A549 (cell line): ENCODE measurements around the gene TUBGCP2. TPM values are rescaled to one million over a fixed set of nuclear protein-coding genes. Genes with fewer than 3 reads are reported as not detected.

ENCODE experiments used
- ATAC-seq, 2 experiments: fragments of 200-7000 bp in 1 of 2; fragments of >200 bp in 1 of 2; cut with Nextera tagmentation in 1 of 2; cut with Tn5 transposase in 1 of 2; 3 replicates each; pipeline versions ENCODE4 v1.8.0 to v1.9.1; 2018 to 2020; ENCODE audit warnings: mild to moderate bottlenecking in 1 of 2, moderate library complexity in 1 of 2
- CTCF ChIA-PET: fragments of 300-600 bp; sonication (Branson Sonifier 250); formaldehyde crosslinking; extraction: SDS; loops from one replicate; lab custom pipeline; 2021; ENCODE audit warnings: antibody characterized with exemption, inconsistent platforms; lab: Yijun Ruan, JAX
- POLR2A ChIA-PET: fragments of 350-600 bp; formaldehyde crosslinking; extraction: SDS; loops from one replicate; lab custom pipeline; 2021; ENCODE audit warnings: antibody characterized with exemption, inconsistent platforms; lab: Yijun Ruan, JAX
- DNase-seq, 2 experiments: peaks; one replicate each; pipeline versions ENCODE4 v3.0.0 to v3.0.0-alpha.2; 2011 to 2016; ENCODE audit warnings: low read depth in 1 of 2, low spot score in 1 of 2
- FAIRE-seq: peaks from 2 replicates; lab custom pipeline; 2011; peaks lifted over from hg19 to GRCh38; lab: Jason Lieb, UNC
- H3K27ac ChIP-seq, 2 experiments: fragments of >200 bp; sonication (Bioruptor Twin); formaldehyde crosslinking; 3 replicates each; pipeline ENCODE4 v1.5.1; 2016 to 2017
- H3K4me1 ChIP-seq: fragments of >200 bp; sonication (Bioruptor Twin); formaldehyde crosslinking; 3 replicates; pipeline ENCODE4 v1.6.1; 2016
- H3K4me2 ChIP-seq: fragments of >200 bp; sonication (Bioruptor Twin); formaldehyde crosslinking; 3 replicates; pipeline ENCODE4 v1.6.1; 2016
- H3K4me3 ChIP-seq: fragments of >200 bp; sonication (Bioruptor Twin); formaldehyde crosslinking; 3 replicates; pipeline ENCODE4 v1.5.1; 2016
- H3K9me3 ChIP-seq: fragments of >200 bp; sonication (Bioruptor Twin); formaldehyde crosslinking; 3 replicates; pipeline ENCODE4 v1.6.1; 2016
- BCL3 ChIP-seq: fragments of >200 bp; sonication (Bioruptor Twin); formaldehyde crosslinking; IDR thresholded peaks from 3 replicates; pipeline ENCODE4 v1.6.1; 2016
- BHLHE40 ChIP-seq: IDR thresholded peaks from 2 replicates; pipeline ENCODE4 v1.6.1; 2012; ENCODE audit warnings: low read depth, low read length, inconsistent platforms
- CBX8 ChIP-seq: fragments of 200-600 bp; sonication (generic); IDR thresholded peaks from 2 replicates; pipeline ENCODE4 v1.6.1; 2016
- EHF ChIP-seq: fragments of 250-450 bp; sonication (Bioruptor Pico); IDR thresholded peaks from 2 replicates; pipeline ENCODE4 v1.5.0; 2020; ENCODE audit warnings: mild to moderate bottlenecking
- ELK1 ChIP-seq: fragments of 150-350 bp; IDR thresholded peaks from 2 replicates; pipeline ENCODE4 v1.6.1; 2014; ENCODE audit warnings: low read depth, mild to moderate bottlenecking, low read length
- FOSB ChIP-seq: fragments of 250-450 bp; sonication (Bioruptor Pico); IDR thresholded peaks from 2 replicates; pipeline ENCODE4 v1.5.0; 2020; ENCODE audit warnings: mild to moderate bottlenecking, moderate library complexity
- HDAC2 ChIP-seq: fragments of 200-600 bp; sonication (generic); IDR thresholded peaks from 2 replicates; pipeline ENCODE4 v1.6.1; 2016
- HMGXB4 ChIP-seq: fragments of 250-450 bp; sonication (Bioruptor Pico); IDR thresholded peaks from 2 replicates; pipeline ENCODE4 v1.5.0; 2021; ENCODE audit warnings: mild to moderate bottlenecking, moderate library complexity, borderline replicate concordance
- HOXA7 ChIP-seq: fragments of 250-450 bp; sonication (Bioruptor Pico); IDR thresholded peaks from 2 replicates; pipeline ENCODE4 v1.5.0; 2020; ENCODE audit warnings: mild to moderate bottlenecking, moderate library complexity
- HOXB13 ChIP-seq: fragments of 250-450 bp; sonication (Bioruptor Pico); IDR thresholded peaks from 2 replicates; pipeline ENCODE4 v1.5.0; 2020; ENCODE audit warnings: low read depth, mild to moderate bottlenecking, moderate library complexity
- HOXB5 ChIP-seq: fragments of 250-450 bp; sonication (Bioruptor Pico); IDR thresholded peaks from 2 replicates; pipeline ENCODE4 v1.5.0; 2020; ENCODE audit warnings: mild to moderate bottlenecking, moderate library complexity
- JUN ChIP-seq, 2 experiments: fragments of >200 bp; sonication (Bioruptor Twin); formaldehyde crosslinking; IDR thresholded peaks; 2 replicates in 1 of 2; 3 replicates in 1 of 2; pipeline ENCODE4 v1.6.1; 2016 to 2017
- KDM1A ChIP-seq: fragments of 200-600 bp; sonication (generic); IDR thresholded peaks from 2 replicates; pipeline ENCODE4 v1.6.1; 2016; ENCODE audit warnings: low read depth, mild to moderate bottlenecking
- MAFK ChIP-seq: fragments of 450-650 bp; IDR thresholded peaks from 2 replicates; pipeline ENCODE4 v1.6.1; 2014; ENCODE audit not compliant: partially characterized antibody
- MAZ ChIP-seq: fragments of 150-350 bp; IDR thresholded peaks from 2 replicates; pipeline ENCODE4 v1.6.1; 2014; ENCODE audit warnings: antibody characterized with exemption, low read depth, low read length, borderline replicate concordance
- NR3C1 ChIP-seq: fragments of >200 bp; sonication (Bioruptor Twin); formaldehyde crosslinking; IDR thresholded peaks from 3 replicates; pipeline ENCODE4 v1.6.1; 2017
- RCOR1 ChIP-seq: fragments of 150-350 bp; IDR thresholded peaks from 2 replicates; pipeline ENCODE4 v1.6.1; 2014; ENCODE audit warnings: antibody characterized with exemption, low read length, low read depth
- RFX5 ChIP-seq: fragments of 450-650 bp; IDR thresholded peaks from 2 replicates; pipeline ENCODE4 v1.7.1; 2014; ENCODE audit warnings: antibody characterized with exemption, mild to moderate bottlenecking, moderate library complexity
- RNF2 ChIP-seq: fragments of 200-600 bp; sonication (generic); IDR thresholded peaks from 2 replicates; pipeline ENCODE4 v1.6.1; 2016; ENCODE audit warnings: low read depth, mild to moderate bottlenecking, antibody characterized with exemption, moderate library complexity, borderline replicate concordance
- USF2 ChIP-seq: fragments of 450-650 bp; IDR thresholded peaks from 2 replicates; pipeline ENCODE4 v1.6.1; 2014; ENCODE audit warnings: antibody characterized with exemption
- ZC3H11A ChIP-seq: fragments of 450-650 bp; IDR thresholded peaks from 2 replicates; pipeline ENCODE4 v1.6.1; 2014; ENCODE audit warnings: antibody characterized with exemption, mild to moderate bottlenecking
- ZFP36 ChIP-seq: fragments of 450-650 bp; IDR thresholded peaks from 2 replicates; pipeline ENCODE4 v1.6.1; 2014; ENCODE audit warnings: borderline replicate concordance; ENCODE audit not compliant: partially characterized antibody
- WGBS: methylation state at CpG from one replicate; pipeline ENCODE4 v1.1.6; 2017; ENCODE audit errors: missing lambda C conversion rate; 5-methylcytosine and 5-hydroxymethylcytosine counted together
- polyA plus RNA-seq, 4 experiments: library from polyadenylated mRNA; depleted of rRNA in 3 of 4; stranded (reverse); fragments of >200 nt; fragmentation: RNase III in 1 of 4; extraction: RNeasy Plus Mini Kit Qiagen cat#74134 plus additional on column Dnase treatment in 1 of 4; gene quantifications; 2 replicates in 3 of 4; 3 replicates in 1 of 4; pipeline ENCODE4 v1.2.3, GENCODE V29; 2011 to 2017

TUBGCP2 gene
- polyA plus RNA-seq, 2 of the 4 experiments (the other 2 are of a cell fraction) = 33.6 to 44.5 TPM

- no peak for DNase-seq
- Histone ChIP-seq H3K4me3 (no peak overlapping the region), H3K4me1 (no peaks in the 10 kb centered on the region), H3K9me3 (no peaks in the 10 kb centered on the region), H3K4me2 (no peak overlapping the region), H3K27ac (no peak overlapping the region)
- no peak for ATAC-seq
- CTCF ChIA-PET = interaction anchor here (1.5 to 2.1 kb wide), 2 partner anchors 9 to 15 kb away, joined by 3 to 9 read pairs; no protein-coding TSS in a partner anchor
- POLR2A ChIA-PET = no interaction called here
- WGBS = 84% methylated on average over 18 of the region's 29 CpGs
- no peak for TF ChIP-seq HDAC2
- TF ChIP-seq HOXB13 (CRISPR knock-in tag) = no peak
- no peak for TF ChIP-seq HMGXB4
- no peak for TF ChIP-seq BCL3
- FAIRE-seq = no peak
Observed at GRCh38 chr10:133272301-133272963, 36.2 kb downstream of the TUBGCP2 start.

- POLR2A ChIA-PET = no interaction called here
- Histone ChIP-seq H3K4me1 (no peaks in the 10 kb centered on the region), H3K27ac (no peak overlapping the region), H3K4me2 (no peak overlapping the region), H3K4me3 (no peak overlapping the region), H3K9me3 (no peaks in the 10 kb centered on the region)
- CTCF ChIA-PET = interaction anchor here (0.8 to 2.1 kb wide), 3 partner anchors 9 to 14 kb away, joined by 3 to 9 read pairs (median 3); no protein-coding TSS in a partner anchor
- FAIRE-seq (no peak), DNase-seq (no peak), ATAC-seq (no peak)
- 66% methylated on average over 20 of the region's 35 CpGs for WGBS
- no peak for TF ChIP-seq MAFK
- TF ChIP-seq JUN (IDR thresholded peaks at IDR 0.05) = no peak
- no peak for TF ChIP-seq EHF
- TF ChIP-seq ZC3H11A = no peak
- TF ChIP-seq ZFP36 = no peak
- no peak for TF ChIP-seq RNF2
- TF ChIP-seq FOSB = no peak
- no peak for TF ChIP-seq USF2
- TF ChIP-seq RFX5 = no peak
- TF ChIP-seq HOXB5 (CRISPR knock-in tag) = no peak
- no peak for TF ChIP-seq CBX8
- TF ChIP-seq HMGXB4 = no peak
- no peak for TF ChIP-seq HOXA7 (CRISPR knock-in tag)
- TF ChIP-seq MAZ = no peak
- TF ChIP-seq KDM1A = no peak
- no peak for TF ChIP-seq RCOR1
- TF ChIP-seq NR3C1 = no peak
- no peak for TF ChIP-seq BHLHE40
- no peak for TF ChIP-seq ELK1
Observed at GRCh38 chr10:133271521-133272300, 37.0 kb downstream of the TUBGCP2 start.
